ENCODE measurements around the gene SNX30.

Gene SNX30

DNA sequence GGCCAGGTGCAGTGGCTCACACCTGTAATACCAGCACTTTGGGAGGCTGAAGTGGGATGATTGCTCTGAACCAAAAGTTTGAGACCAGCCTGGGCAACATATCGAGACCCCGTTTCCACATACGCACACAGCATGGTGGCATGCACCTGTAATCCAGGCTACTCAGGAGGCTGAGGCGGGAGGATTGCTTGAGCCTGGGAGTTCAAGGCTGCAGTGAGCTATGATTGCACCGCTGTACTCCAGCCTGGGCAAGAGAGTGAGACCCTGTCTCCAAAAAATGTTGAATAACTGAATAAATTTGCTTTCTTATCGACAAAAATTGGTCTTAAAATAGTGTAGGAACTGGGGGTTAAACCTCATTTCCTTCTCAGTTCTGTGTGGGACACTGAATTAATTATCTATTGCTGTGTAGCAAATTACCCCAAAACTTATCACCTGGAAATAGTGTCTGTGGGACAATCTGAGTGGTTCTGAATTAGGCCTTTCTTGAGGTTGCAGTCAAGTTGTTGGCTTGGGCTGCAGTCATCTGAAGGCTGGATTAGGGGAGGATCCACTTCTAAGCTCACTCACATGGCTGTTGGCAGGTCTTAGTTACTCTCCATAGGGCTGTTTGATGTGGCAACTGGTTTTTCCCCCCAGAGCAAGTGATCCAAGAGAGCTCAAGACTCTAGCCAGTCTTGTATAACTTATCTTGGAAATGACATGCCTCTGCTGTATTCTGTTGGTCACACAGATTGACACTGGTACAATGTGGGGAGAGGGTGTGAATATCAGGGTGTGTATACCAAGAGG, 2.0 kb downstream of the SNX30 start:
- no peak for DNase-seq (ENCODE audit: low spot score)

DNA sequence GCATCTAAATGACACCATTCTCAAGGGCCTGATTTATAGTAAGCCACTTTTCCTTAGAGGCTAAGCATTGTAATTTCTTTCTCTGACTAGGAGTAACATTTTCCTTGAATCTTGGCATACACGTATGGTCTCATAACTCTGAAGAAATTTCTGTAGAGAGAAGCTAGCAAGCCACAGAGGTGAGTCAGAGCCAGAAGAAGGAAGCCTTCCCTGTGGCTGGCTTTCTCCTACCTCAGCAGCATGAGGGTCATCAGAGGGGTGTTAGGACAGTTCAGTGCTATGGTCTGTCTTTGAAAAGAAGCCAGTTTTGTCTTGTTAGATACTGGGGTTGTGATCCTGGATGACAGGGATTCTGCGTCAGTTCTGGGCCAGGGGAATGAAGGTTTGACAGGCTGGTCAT, 3.2 kb downstream of the SNX30 start:
- DNase-seq (ENCODE audit: low spot score): no peak

DNA sequence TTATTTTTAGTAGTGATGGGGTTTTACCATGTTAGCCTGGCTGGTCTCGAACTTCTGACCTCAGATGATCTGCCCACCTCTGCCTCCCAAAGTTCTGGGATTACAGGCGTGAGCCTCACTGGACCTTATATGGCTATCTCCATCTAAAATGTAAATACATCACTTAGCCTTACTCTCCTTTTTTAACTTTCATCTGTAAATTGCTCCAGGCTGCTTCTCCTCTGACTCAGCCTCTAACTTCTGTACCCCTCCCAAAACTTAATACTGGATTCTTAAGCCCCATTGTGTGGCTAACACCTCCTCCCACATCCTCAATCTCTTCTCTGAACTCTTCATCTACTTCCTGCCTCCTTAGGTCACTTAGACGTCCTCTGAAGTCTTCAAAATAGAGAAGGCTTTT, 4.0 kb downstream of the SNX30 start:
- DNase-seq (ENCODE audit: low spot score): no peak

DNA sequence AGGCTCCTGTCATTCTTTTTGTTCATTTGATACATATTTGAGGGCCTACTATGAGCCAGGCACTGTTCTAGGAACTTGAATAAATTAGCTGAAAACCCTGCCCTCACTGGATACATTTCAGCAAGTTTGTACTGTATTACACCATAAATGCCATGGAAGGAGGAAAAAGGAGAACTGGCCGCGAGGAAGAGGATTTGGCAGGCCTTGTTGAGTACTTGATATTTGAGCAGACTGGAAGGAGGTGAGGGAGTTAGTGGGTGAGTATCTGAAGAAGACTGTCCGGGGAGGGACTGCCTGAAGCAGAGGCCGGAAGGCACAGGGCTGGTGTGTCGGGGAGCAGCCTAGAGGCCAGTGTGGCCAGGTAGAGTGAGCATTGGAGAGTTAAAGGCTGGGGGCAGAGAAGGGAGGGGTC, 4.5 kb downstream of the SNX30 start:
- no peak for DNase-seq (ENCODE audit: low spot score)

DNA sequence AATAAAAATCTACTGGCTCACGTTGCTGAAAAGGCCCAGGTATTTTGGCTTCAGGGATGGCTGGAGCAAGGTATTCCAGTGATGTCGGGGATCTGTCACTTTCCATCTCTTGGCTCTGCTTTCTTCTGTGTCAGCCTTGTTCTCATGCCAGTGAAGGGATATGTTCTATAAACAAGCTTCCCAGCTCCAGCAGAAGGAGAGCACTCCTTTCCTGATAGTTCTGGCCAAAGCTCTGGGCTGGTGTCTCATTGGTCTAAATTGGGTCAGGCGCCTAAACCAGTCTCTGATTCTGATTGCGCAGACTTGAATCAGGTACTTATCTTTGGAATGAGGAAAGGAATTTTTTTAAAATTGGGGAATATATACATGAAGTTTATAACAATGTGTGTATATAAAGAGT, 5.1 kb downstream of the SNX30 start:
- DNase-seq (ENCODE audit: low spot score): no peak

DNA sequence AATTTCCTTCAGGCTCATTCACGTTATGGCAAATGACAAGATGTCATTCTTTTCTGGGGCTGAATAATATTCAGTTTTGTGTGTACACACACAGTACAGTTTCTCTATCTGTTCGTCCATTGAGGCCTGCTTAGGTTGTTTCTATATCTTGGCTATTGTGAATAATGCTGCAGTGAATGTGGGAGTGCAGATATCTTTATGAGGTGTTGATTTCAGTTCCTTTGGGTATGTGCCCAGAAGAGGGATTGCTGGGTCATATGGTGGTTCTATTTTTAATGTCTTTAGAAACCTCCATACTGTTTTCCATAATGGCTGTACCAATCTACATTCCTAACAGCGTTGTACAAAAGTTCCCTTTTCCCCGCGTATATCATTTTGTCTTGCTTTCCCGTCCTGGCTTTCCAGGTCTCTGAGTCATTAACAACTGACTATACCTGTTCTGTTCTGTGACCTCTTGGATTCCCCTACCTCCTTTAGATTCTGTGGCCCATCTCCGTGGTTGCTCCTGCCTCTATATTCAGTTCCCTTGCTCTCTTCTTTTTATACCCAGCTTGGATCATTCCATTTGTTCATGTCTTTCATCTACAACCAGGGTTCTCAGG, 6.8 kb downstream of the SNX30 start:
- no peak for DNase-seq (ENCODE audit: low spot score)

DNA sequence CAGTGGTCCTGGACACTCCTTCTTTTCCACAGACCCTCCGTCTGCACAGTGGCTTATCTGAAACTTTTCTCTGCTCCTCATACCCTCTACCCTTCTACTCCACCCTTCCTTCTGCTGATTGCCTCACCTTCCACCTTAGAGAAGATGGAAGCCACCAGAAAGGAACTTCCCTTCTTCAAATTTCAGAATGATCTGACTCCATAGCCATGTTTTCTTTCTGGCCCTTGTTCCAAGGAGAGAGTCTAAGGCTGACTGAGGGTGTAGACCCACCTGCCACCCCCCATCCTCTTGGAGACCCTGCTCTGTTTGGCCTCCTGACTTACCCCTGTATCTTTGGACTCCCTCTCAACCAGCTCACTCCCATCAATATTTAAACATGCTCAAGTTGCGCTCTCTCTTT, 7.4 kb downstream of the SNX30 start:
- DNase-seq (ENCODE audit: low spot score): no peak

DNA sequence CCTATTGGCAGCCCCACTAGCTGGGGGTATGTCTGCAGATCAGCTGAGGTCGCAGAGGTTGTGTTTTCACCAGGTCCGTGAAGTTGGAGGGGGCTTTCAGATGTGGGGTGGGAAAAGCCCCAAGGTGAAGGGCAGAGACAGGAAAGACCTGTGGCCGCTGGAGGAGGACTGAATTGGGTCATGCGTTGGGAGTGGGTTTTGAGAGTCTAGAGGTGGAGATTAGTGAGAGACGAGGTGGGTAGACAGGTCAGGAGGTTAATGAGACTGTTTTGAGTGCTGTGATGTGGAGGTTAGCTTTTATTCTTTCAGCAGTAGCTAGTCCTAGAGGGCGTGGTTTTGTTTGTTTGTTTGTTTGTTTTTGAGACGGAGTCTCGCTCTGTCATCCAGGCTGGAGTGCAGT, 10.3 kb downstream of the SNX30 start:
- DNase-seq (ENCODE audit: low spot score): no peak

DNA sequence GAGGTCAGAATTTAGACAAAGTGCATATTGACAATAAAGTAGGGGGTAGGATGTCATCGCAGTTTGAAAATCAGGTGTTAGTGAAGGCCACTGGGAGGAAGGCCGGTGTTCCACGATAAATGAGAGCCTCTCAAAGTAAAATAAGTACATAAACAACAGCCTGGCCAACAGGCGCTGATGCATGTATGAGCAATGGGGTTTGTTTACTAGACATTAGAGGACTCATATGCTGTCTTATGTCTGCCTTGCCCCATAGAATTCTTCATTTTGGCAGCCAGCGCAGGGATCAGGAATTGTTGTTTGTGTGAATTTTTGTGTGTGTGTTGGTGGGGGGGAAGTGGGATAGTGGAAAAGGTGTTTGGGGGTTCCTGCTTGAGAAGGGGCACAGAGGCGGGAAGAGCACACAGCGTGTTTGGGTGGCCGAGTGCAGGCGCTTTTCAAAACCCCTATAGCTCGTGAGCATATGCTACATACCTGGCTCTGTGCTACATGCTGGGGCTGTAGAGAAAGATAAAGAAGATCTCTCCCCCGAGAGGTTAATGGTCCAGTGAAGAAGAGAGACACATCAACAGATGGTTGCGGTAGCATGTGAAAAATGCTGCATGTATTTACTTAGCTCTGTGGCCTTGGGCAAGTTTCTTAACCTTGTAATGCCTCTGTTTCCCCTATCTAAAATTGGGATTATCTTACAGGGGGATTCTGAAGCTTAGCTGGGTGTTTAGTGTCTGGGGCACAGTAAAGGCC, 11.5 kb downstream of the SNX30 start:
- DNase-seq (ENCODE audit: low spot score): no peak

DNA sequence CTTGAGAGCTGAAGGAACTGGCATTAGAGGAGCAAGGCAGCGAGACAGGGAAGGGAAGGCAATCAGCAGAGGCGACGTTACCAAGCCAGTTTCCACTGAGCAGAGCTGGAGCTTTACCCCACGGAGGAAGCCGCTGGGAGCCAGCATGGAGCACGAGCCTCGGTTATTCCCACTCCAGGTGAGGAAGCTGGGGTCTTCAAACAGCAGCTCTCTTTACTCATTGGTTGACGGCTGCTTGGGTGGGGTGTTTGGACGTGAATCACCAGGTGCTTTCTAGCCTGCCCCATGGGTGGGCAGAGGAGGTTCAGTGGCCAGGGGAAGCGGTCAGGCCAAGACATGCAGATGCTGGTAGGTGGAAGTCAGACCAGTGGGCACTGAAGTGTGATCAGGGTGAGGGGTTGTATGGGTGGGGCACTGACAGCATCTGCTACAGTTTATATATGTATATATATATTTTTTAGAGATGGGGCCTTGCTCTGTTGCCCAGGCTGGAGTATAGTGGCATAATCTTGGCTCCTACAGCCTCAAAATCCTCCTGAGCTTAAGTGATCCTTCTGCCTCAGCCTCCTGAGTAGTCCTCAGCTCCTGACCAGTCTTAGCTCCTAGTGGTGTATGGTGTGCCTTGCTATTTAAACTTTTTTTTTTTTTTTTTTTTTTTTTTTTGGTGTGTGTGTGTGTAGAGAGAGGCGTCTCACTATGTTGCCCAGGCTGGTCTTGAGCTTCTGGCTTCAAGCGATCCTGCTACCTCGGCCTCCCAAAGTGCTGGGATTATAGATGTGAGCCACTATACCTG, 12.4 kb downstream of the SNX30 start:
- no peak for DNase-seq (ENCODE audit: low spot score)

DNA sequence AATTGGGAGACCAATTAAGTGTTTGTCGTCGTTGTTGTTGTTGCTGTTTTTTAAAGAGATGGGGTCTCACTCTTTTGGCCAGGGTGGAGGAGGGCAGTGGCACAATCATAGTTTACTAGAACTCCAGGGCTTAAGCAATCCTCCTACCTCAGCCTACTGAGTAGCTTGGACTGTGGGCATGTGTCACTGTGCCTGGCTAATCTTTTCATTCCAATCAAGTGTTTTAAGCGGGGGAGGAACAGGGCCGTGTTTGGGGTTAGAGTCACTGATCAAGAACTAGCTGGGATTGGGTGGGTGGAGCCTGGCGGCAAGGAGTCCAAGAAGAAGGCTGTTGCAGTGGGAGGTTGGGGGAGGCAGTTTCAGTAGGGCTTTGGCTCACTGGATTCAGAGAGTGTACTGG, 13.8 kb downstream of the SNX30 start:
- no peak for DNase-seq (ENCODE audit: low spot score)

DNA sequence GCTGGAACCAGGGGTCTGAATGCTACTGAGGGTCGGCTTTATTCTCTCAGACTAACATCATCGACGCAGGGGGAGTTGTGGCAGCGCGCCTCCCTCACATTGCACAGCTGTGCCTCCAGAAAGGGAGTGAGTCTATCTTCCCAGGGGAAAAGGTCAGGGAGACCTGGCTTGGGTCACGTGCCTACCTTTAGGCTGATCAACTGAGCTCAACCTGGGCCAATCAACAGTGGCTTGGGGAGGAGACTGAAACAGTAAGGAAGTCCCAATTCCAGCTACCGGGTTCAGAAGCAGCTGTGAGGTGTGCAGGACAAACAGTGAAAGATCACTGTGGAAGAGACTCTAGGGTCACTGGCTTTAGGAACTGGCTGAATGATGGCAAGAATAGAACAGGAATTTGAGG, 14.3 kb downstream of the SNX30 start:
- no peak for DNase-seq (ENCODE audit: low spot score)

DNA sequence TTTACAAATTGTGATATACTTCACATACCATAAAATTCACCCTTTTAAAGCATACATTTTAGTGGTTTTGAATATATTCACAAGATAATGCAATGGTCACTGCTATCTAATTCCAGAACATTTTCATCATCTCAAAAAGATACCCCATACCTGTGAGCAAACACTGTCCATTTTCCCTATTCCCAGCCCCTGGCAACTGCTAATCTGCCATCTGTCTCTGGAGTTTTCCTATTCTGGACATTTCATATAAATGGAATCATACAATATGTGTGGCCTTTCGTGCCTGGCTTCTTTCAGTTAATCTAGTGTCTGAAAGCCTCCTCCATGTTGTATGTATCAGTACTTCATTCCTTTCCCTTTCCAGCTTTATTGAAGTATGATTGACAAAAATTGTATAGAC, 14.7 kb downstream of the SNX30 start:
- no peak for DNase-seq (ENCODE audit: low spot score)

DNA sequence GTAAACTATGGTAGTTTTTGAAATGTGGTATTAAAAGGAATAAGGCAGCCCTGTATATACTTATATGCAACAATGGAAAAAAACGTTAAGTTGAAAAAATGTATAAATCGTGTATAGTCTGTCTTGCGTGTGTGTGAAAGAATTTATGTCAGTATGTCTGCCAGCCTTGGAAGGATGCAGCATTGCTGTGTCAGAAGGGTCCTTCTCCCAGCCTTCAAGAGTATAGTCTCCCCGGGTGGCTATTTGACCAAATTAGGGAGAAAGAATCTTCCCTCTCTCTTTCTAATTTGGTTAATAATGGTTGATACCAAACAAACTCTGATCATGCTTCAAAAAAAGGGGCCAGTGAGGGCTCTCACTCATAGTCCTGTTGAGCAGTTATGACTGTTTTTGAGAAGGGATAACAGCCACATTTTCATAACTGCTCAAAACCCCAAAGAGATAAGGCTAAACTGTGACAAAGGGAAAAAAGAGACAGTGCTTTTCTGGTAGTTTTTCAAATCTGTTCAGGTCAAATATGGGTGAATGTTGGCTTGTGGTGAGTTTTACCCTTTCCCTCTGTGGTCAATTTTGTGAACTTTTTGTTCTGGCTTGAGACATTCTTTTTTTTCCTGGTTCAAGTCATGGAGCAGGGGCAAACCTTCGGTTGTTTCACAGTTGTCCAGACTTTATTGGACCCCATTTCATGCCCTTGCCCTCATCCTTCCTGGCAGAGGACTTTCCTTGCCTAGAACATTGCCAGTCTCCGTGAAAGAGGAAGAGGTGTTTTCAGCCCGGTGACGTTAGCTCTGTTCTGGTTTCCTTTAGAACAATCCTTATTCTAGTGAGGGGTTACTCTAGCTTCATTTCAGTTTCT, 21.0 kb downstream of the SNX30 start:
- DNase-seq (ENCODE audit: low spot score): no peak

DNA sequence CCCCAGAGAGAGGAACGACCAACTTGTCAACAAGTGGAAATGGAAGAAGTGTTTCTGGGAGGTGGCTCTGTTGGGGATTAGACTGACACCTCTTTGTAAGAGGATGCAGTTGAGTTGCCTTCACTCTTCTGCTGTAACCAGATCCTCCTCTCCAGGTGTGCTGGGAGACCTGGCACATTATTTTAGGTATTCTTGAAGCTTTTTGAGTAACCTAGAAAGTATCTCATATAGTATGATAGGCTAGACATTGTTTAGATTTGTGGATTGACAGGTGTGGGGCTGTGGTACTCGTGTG, 21.6 kb downstream of the SNX30 start:
- DNase-seq (ENCODE audit: low spot score): no peak

DNA sequence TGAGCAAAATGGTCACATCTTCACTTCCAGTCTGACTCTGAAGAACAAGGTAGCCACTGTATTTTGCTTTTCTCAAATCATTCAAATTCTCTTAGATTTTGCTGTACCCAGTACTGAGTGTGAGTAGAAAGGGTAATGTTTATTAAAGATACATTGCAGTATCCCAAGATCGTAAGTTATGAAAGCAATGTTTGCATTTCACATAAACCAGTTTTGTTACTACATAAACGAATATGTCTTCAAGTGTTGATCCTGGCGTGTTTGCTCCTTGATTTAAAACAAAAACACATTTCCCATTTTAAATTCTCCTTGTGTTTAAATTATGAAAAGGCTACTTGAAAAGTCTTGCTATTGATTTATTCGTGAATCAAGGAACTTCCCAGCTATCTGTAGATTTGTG, 22.0 kb downstream of the SNX30 start:
- DNase-seq (ENCODE audit: low spot score): no peak

DNA sequence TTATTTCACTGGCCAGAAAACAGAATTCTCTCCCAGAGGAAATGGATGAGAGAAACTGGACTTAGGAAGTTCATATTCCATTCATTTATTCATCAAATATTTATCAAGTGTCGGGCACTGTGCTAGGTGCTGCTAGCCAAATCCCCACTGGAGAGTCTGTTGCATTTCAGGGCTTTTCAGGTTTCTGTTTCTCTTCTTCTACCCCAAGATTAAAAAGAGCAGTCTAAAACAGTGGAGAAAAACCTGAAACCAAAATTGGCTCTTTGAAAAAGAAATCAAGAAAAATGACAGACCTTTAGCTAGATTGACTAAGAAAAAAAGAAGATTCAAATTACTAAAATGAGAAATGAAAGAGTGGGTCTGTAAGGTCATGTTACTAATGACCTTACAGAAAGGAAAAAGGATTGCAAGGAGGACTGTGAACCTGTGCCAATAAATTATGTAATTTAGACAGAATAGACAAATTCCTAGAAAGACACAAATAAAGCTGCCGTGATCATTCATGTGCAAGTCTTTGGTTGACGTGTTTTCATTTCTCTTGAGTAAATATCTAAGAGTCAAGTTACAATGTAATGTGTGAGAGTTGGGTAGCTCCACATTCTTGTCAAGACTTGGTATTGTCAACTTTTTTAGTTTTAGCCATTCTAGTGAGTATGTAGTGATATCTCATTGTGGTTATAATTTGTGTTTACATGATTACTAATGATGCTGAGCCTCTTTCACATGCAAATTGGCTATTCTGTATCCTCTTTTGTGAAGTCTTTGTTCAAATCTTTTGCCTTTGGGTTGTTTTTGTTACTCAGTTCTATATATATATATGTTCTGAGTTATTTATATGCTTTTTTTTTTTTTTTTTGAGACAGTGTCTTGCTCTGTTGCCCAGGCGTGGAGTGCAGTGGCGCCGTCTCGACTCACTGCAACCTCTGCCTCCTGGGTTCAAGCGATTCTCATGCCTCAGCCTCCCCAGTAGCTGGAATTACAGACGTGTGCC, 23.7 kb downstream of the SNX30 start:
- DNase-seq (ENCODE audit: low spot score): no peak

DNA sequence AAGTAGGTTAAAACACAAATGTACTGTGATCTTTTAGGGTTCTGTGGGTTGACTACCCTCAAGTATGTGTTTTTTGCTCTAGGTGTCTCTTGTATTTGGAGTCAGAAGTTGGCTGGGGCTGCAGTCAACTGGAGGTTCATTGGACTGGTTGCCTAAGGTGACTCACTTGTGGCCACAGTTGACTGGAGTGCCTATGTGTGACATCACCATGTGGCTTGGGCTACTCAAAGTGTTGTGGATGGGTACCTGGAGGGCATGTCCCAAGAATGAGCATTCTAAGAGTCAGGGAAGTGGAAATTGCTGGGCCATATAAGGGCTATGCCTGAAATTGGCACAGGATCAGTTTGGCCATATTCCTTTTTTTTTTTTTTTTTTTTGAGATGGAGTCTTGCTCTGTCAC, 27.4 kb downstream of the SNX30 start:
- no peak for DNase-seq (ENCODE audit: low spot score)

DNA sequence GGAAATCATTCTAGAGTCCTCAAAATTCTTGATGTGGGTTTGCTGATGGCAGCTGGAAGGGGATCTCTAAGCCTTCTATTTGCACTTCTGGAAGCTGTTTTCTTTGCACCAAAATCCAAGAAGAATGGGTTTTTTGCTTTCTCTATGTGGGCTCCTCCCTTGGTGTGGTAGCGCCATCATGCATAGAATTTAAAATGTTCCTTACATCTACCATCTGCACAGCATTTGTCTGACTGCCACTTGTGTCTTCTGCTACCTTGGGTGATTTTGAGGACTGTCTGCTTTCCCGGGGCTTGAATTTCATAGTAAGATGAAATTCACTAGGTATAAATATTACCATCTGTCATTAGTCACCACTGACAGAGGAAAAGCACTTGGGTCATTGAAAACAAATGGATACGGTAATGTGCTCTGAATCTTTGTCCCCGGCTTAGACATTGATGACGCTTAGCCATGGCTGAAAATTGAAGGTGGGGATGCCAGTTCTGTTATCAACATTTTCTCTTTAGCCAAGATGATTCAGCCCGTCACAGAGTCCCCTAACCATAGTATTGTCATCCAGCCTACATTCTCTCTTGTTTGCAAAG, 30.0 kb downstream of the SNX30 start:
- DNase-seq (ENCODE audit: low spot score): no peak

DNA sequence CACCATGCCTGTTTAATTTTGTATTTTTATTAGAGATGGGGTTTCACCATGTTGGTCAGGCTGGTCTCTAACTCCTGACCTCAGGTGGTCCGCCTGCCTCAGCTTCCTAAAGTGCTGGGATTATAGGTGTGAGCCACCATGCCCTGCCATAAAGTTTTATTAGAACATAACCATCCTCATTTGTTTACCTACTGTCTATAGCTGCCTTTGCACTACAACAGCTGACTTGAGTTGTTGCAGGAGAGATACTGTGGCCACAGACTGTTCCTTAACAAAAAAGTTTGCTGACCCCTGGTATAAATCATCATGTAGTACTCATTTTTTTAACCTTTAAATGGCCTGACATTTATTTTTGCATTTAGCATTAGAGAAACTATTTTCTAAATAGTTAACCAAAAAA, 31.7 kb downstream of the SNX30 start:
- no peak for DNase-seq (ENCODE audit: low spot score)
